Stomach (tissue), 9 donors: ENCODE results near the gene RGS6. TPM values are rescaled to one million over a fixed set of nuclear protein-coding genes. Genes with fewer than 3 reads are reported as not detected.

Source experiments
- DNase-seq, 2 donors: peaks; one replicate each; pipeline versions ENCODE4 v3.0.0 to v3.0.0-alpha.2; 2013 to 2019
- H3K27ac ChIP-seq, 5 donors: fragments of 200-600 bp in 4 of 5; sonication (generic) in 4 of 5; one replicate each; pipeline ENCODE4 v1.5.1; 2013 to 2019; ENCODE audit warnings: mild to moderate bottlenecking in 1 of 5, moderate library complexity in 1 of 5
- H3K27me3 ChIP-seq, 3 donors: fragments of 200-600 bp; sonication (generic); one replicate each; pipeline ENCODE4 v1.5.1; 2017 to 2019; ENCODE audit warnings: mixed run types in 1 of 3
- H3K36me3 ChIP-seq, 4 donors: fragments of 200-600 bp; sonication (generic); 1 replicate in 3 of 4; 2 replicates in 1 of 4; pipeline ENCODE4 v1.5.1; 2016 to 2019
- H3K4me1 ChIP-seq, 4 donors: fragments of 200-600 bp; sonication (generic); one replicate each; pipeline ENCODE4 v1.5.1; 2016 to 2019
- H3K4me3 ChIP-seq, 4 donors: fragments of 200-600 bp; sonication (generic) in 3 of 4; one replicate each; pipeline ENCODE4 v1.5.1; 2016 to 2019; ENCODE audit warnings: mild to moderate bottlenecking in 1 of 4
- H3K9me3 ChIP-seq, 4 donors: fragments of 200-600 bp; sonication (generic); one replicate each; pipeline ENCODE4 v1.5.1; 2016 to 2019
- CTCF ChIP-seq, 7 experiments: fragments of 450-650 bp in 4 of 7; fragments of 200-600 bp in 3 of 7; sonication (generic) in 3 of 7; IDR thresholded peaks; one replicate each; pipeline ENCODE4 v1.5.1; 2016 to 2019; ENCODE audit warnings: antibody characterized with exemption in 7 of 7, control low read depth in 2 of 7, mild to moderate bottlenecking in 1 of 7
- EP300 ChIP-seq: sonication (generic); formaldehyde crosslinking; IDR thresholded peaks from one replicate; pipeline ENCODE4 v1.6.1; 2017; ENCODE audit warnings: antibody characterized with exemption
- POLR2A ChIP-seq, 4 donors: fragments of 450-650 bp; IDR thresholded peaks; one replicate each; pipeline ENCODE4 v1.6.1; 2016; ENCODE audit warnings: antibody characterized with exemption in 4 of 4, control low read depth in 2 of 4, mild to moderate bottlenecking in 1 of 4, moderate library complexity in 1 of 4
- POLR2AphosphoS5 ChIP-seq, 3 donors: sonication (generic); formaldehyde crosslinking; IDR thresholded peaks; one replicate each; pipeline ENCODE4 v1.6.1; 2016; ENCODE audit warnings: antibody characterized with exemption in 3 of 3
- WGBS, 5 donors: extraction: QIAGEN DNeasy Blood & Tissue Kit in 3 of 5; methylation state at CpG; one replicate each; pipeline versions ENCODE4 v1.1.5 to v1.1.7; 2013 to 2018; 5-methylcytosine and 5-hydroxymethylcytosine counted together
- intact Hi-C: fragments of 100-400 bp; cut with DNase I; formaldehyde crosslinking; loops from one replicate; pipeline ENCODE4 v1.15.1; 2023; ENCODE audit warnings: low total_unique reads
- polyA plus RNA-seq, 3 donors: library from polyadenylated mRNA; stranded (reverse); fragments of 200-250 nt; gene quantifications; one replicate each; pipeline ENCODE4 v1.2.3, GENCODE V29; 2013
- total RNA-seq, 5 donors: library from RNA; depleted of rRNA; stranded (reverse); fragments of >200 nt; gene quantifications; one replicate each; pipeline versions ENCODE4 v1.1.0 to v1.2.3, GENCODE V29; 2014 to 2016
- donor health status: healthy with polysubstance abuse.
- donor health status: Bipolar disorder and iron deficiency.
- donor health status: healthy.

RGS6 gene
- total and polyA plus RNA-seq, 8 donors: 0.25 to 18.0 (median 0.92) TPM; not detected in 1

- Histone ChIP-seq H3K4me3 (no peak overlapping the region), H3K27ac (no peak overlapping the region), H3K27me3 (no peaks in the 10 kb centered on the region), H3K9me3 (peaks cover 6 to 23% (median 20%) of the 10 kb centered on the region in 4 donors), H3K36me3 (no peaks in the 10 kb centered on the region), H3K4me1 (no peaks in the 10 kb centered on the region)
- intact Hi-C loops: no loop called here
- WGBS, 5 donors: 30 to 68% (median 58%) methylated on average over 4 of the region's 4 CpGs
- DNase-seq: no peak
- TF ChIP-seq CTCF (IDR thresholded peaks at IDR 0.05) (no peak), POLR2A (IDR thresholded peaks at IDR 0.05) (no peak), POLR2AphosphoS5 (IDR thresholded peaks at IDR 0.05) (no peak), EP300 (no peak)
Measured at GRCh38 chr14:71942904-71943694, 10.9 kb downstream of the RGS6 start.

GRCh38 chr14:71943695-71944018, 11.4 kb downstream of the RGS6 start:
- H3K27ac ChIP-seq: no peak overlapping the region
- no peaks in the 10 kb centered on the region for H3K36me3 ChIP-seq
- no peaks in the 10 kb centered on the region for H3K4me1 ChIP-seq
- H3K4me3 ChIP-seq: no peak overlapping the region
- intact Hi-C loops: no loop called here
- no peak for DNase-seq
- H3K9me3 ChIP-seq: peaks cover 6 to 23% (median 20%) of the 10 kb centered on the region in 4 donors
- 32 to 56% (median 42%) methylated on average over 1 of the region's 1 CpG for WGBS, 5 donors
- H3K27me3 ChIP-seq: no peaks in the 10 kb centered on the region
- TF ChIP-seq EP300: no peak
- TF ChIP-seq POLR2AphosphoS5 (IDR thresholded peaks at IDR 0.05): no peak
- no peak for TF ChIP-seq CTCF (IDR thresholded peaks at IDR 0.05)
- TF ChIP-seq POLR2A (IDR thresholded peaks at IDR 0.05): no peak

- Histone ChIP-seq H3K36me3 (no peaks in the 10 kb centered on the region), H3K27me3 (no peaks in the 10 kb centered on the region), H3K4me1 (no peaks in the 10 kb centered on the region), H3K9me3 (peaks cover 0 to 5% (median 4%) of the 10 kb centered on the region in 4 donors), H3K27ac (no peak overlapping the region), H3K4me3 (no peak overlapping the region)
- TF ChIP-seq CTCF (IDR thresholded peaks at IDR 0.05) (no peak), POLR2AphosphoS5 (IDR thresholded peaks at IDR 0.05) (no peak), EP300 (no peak), POLR2A (IDR thresholded peaks at IDR 0.05) (no peak)
- intact Hi-C loops: no loop called here
- 57 to 66% (median 61%) methylated on average over 5 of the region's 5 CpGs for WGBS, 5 donors
- no peak for DNase-seq
Measured at GRCh38 chr14:71947947-71948500, 15.8 kb downstream of the RGS6 start.

GRCh38 chr14:71952381-71953363, 20.4 kb downstream of the RGS6 start:
- no peak overlapping the region for H3K4me3 ChIP-seq
- intact Hi-C loops: no loop called here
- no peaks in the 10 kb centered on the region for H3K4me1 ChIP-seq
- WGBS, 5 donors: 83 to 92% (median 89%) methylated on average over 6 of the region's 6 CpGs
- H3K27me3 ChIP-seq: peaks cover 0 to 6% (median 0%) of the 10 kb centered on the region in 3 donors
- H3K27ac ChIP-seq: no peak overlapping the region
- H3K36me3 ChIP-seq: no peaks in the 10 kb centered on the region
- H3K9me3 ChIP-seq: peaks cover 0 to 5% (median 4%) of the 10 kb centered on the region in 4 donors
- DNase-seq: no peak
- TF ChIP-seq POLR2A (IDR thresholded peaks at IDR 0.05): no peak
- TF ChIP-seq POLR2AphosphoS5 (IDR thresholded peaks at IDR 0.05): no peak
- no peak for TF ChIP-seq CTCF (IDR thresholded peaks at IDR 0.05)
- TF ChIP-seq EP300: no peak
